NCI-H526 (cell line): ENCODE results near the gene PLXNB1.

Experiments
- DNase-seq, 2 experiments: peaks; one replicate each; lab custom pipeline; 2025; lab: John Stamatoyannopoulos, UW

PLXNB1 gene

GRCh38 chr3:48432411-48433371 lies 2.8 kb upstream of the PLXNB1 start:
- DNase-seq, result peak in 1 of 2 experiments; percentile 23

- no peak for DNase-seq
These were observed 1.5 kb upstream of the PLXNB1 start for GRCh38 chr3:48431224-48432029.

- DNase-seq, result no peak
These were observed 819 bp upstream of the PLXNB1 start for GRCh38 chr3:48430708-48431101.

- peak; percentile 57 to 85 for DNase-seq
These were observed 448 bp downstream of the PLXNB1 start for GRCh38 chr3:48429317-48429959.

GRCh38 chr3:48428572-48429316 lies 1.1 kb downstream of the PLXNB1 start:
- DNase-seq, result peak; percentile 8 to 71

- no peak for DNase-seq
These were observed 1.8 kb downstream of the PLXNB1 start for GRCh38 chr3:48428088-48428571.

GRCh38 chr3:48427630-48427962 lies 2.3 kb downstream of the PLXNB1 start:
- DNase-seq, result peak in 1 of 2 experiments; percentile 14

GRCh38 chr3:48426944-48427629 lies 2.8 kb downstream of the PLXNB1 start:
- DNase-seq, result no peak

GRCh38 chr3:48426401-48426909 lies 3.4 kb downstream of the PLXNB1 start:
- no peak for DNase-seq

- no peak for DNase-seq
These were observed 4.5 kb downstream of the PLXNB1 start for GRCh38 chr3:48425281-48425812.

GRCh38 chr3:48423883-48424695 lies 5.8 kb downstream of the PLXNB1 start:
- DNase-seq, result no peak

- no peak for DNase-seq
These were observed 6.5 kb downstream of the PLXNB1 start for GRCh38 chr3:48423241-48423882.

GRCh38 chr3:48422681-48423080 lies 7.2 kb downstream of the PLXNB1 start:
- DNase-seq, result no peak

- no peak for DNase-seq
These were observed 7.6 kb downstream of the PLXNB1 start for GRCh38 chr3:48422272-48422671.

GRCh38 chr3:48420561-48420960 lies 9.3 kb downstream of the PLXNB1 start:
- DNase-seq, result no peak

GRCh38 chr3:48419597-48419996 lies 10.3 kb downstream of the PLXNB1 start:
- no peak for DNase-seq

- no peak for DNase-seq
These were observed 10.7 kb downstream of the PLXNB1 start for GRCh38 chr3:48419149-48419548.

- no peak for DNase-seq
These were observed 11.2 kb downstream of the PLXNB1 start for GRCh38 chr3:48418651-48419050.

- DNase-seq, result no peak
These were observed 11.7 kb downstream of the PLXNB1 start for GRCh38 chr3:48418140-48418539.
